Gastrocnemius medialis (tissue), 4 donors: ENCODE data around the gene ATP9A. TPM values are rescaled to one million over a fixed set of nuclear protein-coding genes. Genes with fewer than 3 reads are reported as not detected.

Source experiments
- ATAC-seq, 2 donors: fragments of 150-250 bp; one replicate each; pipeline ENCODE4 v1.9.1; 2016
- DNase-seq, 2 donors: peaks; one replicate each; pipeline ENCODE4 v3.0.0-alpha.2; 2019
- H3K27ac ChIP-seq, 4 donors: fragments of 200-600 bp; sonication (generic); 1 replicate in 1 of 4; 2 replicates in 3 of 4; pipeline ENCODE4 v1.5.1; 2016 to 2018; ENCODE audit warnings: mild to moderate bottlenecking in 2 of 4, moderate library complexity in 1 of 4
- H3K27me3 ChIP-seq, 3 donors: fragments of 200-600 bp; sonication (generic) in 2 of 3; 1 replicate in 1 of 3; 2 replicates in 2 of 3; pipeline versions ENCODE4 v1.5.1 to v1.6.0; 2016 to 2019; ENCODE audit warnings: mild to moderate bottlenecking in 1 of 3, moderate library complexity in 1 of 3
- H3K36me3 ChIP-seq, 2 donors: fragments of 200-600 bp; sonication (generic) in 1 of 2; one replicate each; pipeline ENCODE4 v1.5.1; 2017 to 2018
- H3K4me1 ChIP-seq, 2 donors: fragments of 200-600 bp; sonication (generic) in 1 of 2; one replicate each; pipeline ENCODE4 v1.5.1; 2016 to 2017; ENCODE audit warnings: mild to moderate bottlenecking in 2 of 2
- H3K4me3 ChIP-seq, 4 donors: fragments of 200-600 bp; sonication (generic) in 3 of 4; 1 replicate in 1 of 4; 2 replicates in 3 of 4; pipeline ENCODE4 v1.5.1; 2016 to 2019; ENCODE audit warnings: mild to moderate bottlenecking in 2 of 4
- H3K9me3 ChIP-seq, 3 donors: fragments of 200-600 bp; sonication (generic) in 2 of 3; 1 replicate in 1 of 3; 2 replicates in 2 of 3; pipeline ENCODE4 v1.5.1; 2016 to 2019
- POLR2A ChIP-seq, 2 donors: fragments of 450-650 bp; IDR thresholded peaks; one replicate each; pipeline ENCODE4 v1.6.1; 2017; ENCODE audit warnings: antibody characterized with exemption in 2 of 2, mild to moderate bottlenecking in 2 of 2, moderate library complexity in 2 of 2
- in situ Hi-C, 4 donors: fragments of 200-750 bp; cut with MboI; loops; one replicate each; pipeline versions ENCODE4 v1.15.0 to v1.8.0; 2017; ENCODE audit warnings: low sequenced_read_pairs in 4 of 4
- intact Hi-C: fragments of 100-400 bp; cut with DNase I; formaldehyde crosslinking; loops from one replicate; pipeline ENCODE4 v1.15.1; 2023; ENCODE audit warnings: low total_unique reads
- total RNA-seq, 4 donors: library from RNA; depleted of rRNA; stranded (reverse); fragments of >200 nt; gene quantifications; one replicate each; pipeline versions ENCODE4 v1.1.0 to v1.2.3, GENCODE V29; 2016
- TF ChIP-seq, protein P1 (sequence below), 5 experiments: fragments of 450-650 bp in 3 of 5; fragments of 200-600 bp in 2 of 5; sonication (generic) in 2 of 5; IDR thresholded peaks in 4 of 5; conservative IDR thresholded peaks in 1 of 5; 1 replicate in 4 of 5; 2 replicates in 1 of 5; pipeline ENCODE4 v1.5.1; 2016 to 2019; ENCODE audit warnings: antibody characterized with exemption in 5 of 5, mild to moderate bottlenecking in 3 of 5, moderate library complexity in 3 of 5

ATP9A gene
- total RNA-seq, 4 donors from 2014 or later = 11.8 to 34.8 (median 20.8) TPM

GRCh38 chr20:51735728-51736600, 32.2 kb downstream of the ATP9A start:
- TF ChIP-seq, protein P1, sequence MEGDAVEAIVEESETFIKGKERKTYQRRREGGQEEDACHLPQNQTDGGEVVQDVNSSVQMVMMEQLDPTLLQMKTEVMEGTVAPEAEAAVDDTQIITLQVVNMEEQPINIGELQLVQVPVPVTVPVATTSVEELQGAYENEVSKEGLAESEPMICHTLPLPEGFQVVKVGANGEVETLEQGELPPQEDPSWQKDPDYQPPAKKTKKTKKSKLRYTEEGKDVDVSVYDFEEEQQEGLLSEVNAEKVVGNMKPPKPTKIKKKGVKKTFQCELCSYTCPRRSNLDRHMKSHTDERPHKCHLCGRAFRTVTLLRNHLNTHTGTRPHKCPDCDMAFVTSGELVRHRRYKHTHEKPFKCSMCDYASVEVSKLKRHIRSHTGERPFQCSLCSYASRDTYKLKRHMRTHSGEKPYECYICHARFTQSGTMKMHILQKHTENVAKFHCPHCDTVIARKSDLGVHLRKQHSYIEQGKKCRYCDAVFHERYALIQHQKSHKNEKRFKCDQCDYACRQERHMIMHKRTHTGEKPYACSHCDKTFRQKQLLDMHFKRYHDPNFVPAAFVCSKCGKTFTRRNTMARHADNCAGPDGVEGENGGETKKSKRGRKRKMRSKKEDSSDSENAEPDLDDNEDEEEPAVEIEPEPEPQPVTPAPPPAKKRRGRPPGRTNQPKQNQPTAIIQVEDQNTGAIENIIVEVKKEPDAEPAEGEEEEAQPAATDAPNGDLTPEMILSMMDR (IDR thresholded peaks at IDR 0.05 in 4 of 5, conservative IDR thresholded peaks at IDR 0.05 in 1 of 5) = no peak
- no peak for TF ChIP-seq POLR2A (IDR thresholded peaks at IDR 0.05)
- intact Hi-C loops = no loop called here

DNA sequence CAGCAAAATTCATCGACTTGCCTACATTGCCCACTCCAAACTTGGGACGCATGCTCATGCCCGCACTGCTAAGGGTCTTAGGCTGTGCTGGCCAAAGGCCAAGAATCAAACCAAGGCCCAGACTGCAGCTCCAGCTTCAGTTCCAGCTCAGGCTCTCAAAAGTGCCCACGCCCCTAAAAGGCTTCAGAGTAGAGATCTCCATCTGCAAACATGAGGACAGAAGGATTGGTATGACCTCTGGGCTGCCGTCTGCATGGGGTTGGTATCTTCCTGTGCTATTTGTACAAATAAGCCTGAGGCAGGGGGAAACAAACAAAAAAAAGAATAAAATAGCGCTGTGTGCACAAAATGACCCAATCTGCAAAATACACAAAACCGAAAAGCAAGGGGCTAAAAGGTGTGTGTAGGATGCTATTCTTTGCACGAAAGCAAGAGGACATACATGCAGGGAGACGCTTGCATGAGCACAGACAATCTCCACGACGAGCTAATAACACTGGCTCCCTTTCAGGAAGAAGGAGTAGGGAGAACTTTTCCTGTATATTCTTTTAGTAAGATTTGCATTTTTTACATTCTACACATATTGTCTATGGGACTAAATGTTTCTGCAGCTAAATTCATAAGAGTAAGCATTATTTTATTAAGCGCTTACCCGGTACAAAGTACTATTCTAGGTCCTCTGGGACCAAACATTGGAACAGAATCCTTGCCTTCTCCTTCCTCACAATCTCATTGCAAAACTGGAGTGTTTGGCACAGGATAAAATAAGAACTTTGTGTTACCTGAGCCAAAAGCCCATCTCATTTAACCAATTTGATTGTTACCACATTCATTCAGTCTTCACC, 33.1 kb downstream of the ATP9A start:
- in situ Hi-C loops (no loop called here), intact Hi-C loops (no loop called here)
- DNase-seq (no peak), ATAC-seq (no peak)
- Histone ChIP-seq H3K36me3 (no peaks in the 10 kb centered on the region), H3K4me3 (no peak overlapping the region), H3K27ac (no peak overlapping the region), H3K4me1 (peaks cover 14 to 26% of the 10 kb centered on the region in 2 donors), H3K27me3 (no peaks in the 10 kb centered on the region), H3K9me3 (no peaks in the 10 kb centered on the region)
- TF ChIP-seq POLR2A (IDR thresholded peaks at IDR 0.05) = no peak
- TF ChIP-seq, protein P1 (IDR thresholded peaks at IDR 0.05 in 4 of 5, conservative IDR thresholded peaks at IDR 0.05 in 1 of 5) = no peak

More at GRCh38 chr20:51735728-51736600, 32.2 kb downstream of the ATP9A start:
- peaks cover 14 to 26% of the 10 kb centered on the region in 2 donors for H3K4me1 ChIP-seq
- in situ Hi-C loops = no loop called here
- ATAC-seq = no peak
- H3K36me3 ChIP-seq = no peaks in the 10 kb centered on the region
- DNase-seq = no peak
- H3K9me3 ChIP-seq = no peaks in the 10 kb centered on the region
- no peak overlapping the region for H3K27ac ChIP-seq
- H3K4me3 ChIP-seq = no peak overlapping the region
- H3K27me3 ChIP-seq = no peaks in the 10 kb centered on the region

DNA sequence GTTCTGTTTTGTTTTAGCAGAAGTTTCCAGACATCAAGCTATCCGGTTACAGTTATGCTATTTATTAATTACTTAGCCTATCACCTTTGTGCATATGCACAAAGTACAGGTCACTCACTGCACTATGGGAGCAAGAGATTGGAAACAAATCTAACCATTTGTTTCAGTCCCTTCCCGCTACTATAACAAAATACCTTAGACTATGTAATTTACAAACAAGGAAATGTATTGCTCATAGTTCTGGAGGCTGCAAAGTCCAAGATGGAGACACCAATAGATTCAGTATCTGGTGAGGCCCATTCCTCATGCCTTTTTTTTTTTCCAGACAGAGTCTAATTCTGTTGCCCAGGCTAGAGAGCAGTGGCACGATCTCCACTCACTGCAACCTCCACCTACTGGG, 35.1 kb downstream of the ATP9A start:
- H3K4me1 ChIP-seq = peaks cover 14 to 26% of the 10 kb centered on the region in 2 donors
- H3K4me3 ChIP-seq = no peak overlapping the region
- no peaks in the 10 kb centered on the region for H3K27me3 ChIP-seq
- intact Hi-C loops = no loop called here
- no peaks in the 10 kb centered on the region for H3K36me3 ChIP-seq
- no peak for DNase-seq
- no peaks in the 10 kb centered on the region for H3K9me3 ChIP-seq
- TF ChIP-seq POLR2A (IDR thresholded peaks at IDR 0.05) = no peak
- TF ChIP-seq, protein P1 (IDR thresholded peaks at IDR 0.05 in 4 of 5, conservative IDR thresholded peaks at IDR 0.05 in 1 of 5) = no peak
- no peak for ATAC-seq
- H3K27ac ChIP-seq = no peak overlapping the region
- in situ Hi-C loops = no loop called here

DNA sequence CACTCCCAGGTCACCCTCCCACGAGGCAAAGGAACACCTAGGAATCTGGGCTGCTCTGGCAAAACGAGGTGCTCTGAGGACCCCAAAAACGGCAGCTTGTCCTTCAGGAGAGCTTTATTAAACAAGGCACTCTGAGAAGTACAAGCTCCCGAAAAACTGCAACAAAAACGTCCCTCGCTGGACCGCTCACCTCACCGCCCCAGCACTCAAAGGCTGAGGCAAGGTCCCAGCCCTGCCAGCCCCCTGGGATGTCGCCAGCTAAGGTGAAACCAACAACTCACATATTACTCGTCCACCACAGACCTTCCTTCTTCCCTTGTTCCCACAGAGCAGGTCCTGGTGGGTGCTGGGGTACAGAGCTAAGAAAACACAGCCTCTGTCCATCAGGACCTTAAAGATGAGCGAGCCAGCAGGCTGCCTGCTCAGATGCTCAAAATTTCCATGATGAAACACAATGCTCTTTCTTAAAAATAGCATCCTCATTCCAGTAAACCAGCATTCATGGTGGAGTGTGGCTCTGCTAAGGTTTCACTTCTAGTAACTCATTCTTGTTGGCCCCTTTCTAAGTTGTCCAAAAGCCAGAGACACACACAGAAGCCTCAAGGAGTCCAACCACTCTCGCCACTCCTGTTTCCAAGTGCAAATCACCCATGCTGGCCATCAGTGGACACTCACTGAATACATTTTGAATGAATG, 35.9 kb downstream of the ATP9A start:
- Histone ChIP-seq H3K9me3 (no peaks in the 10 kb centered on the region), H3K4me1 (peaks cover 14 to 26% of the 10 kb centered on the region in 2 donors), H3K36me3 (no peaks in the 10 kb centered on the region), H3K4me3 (peak overlapping the region; percentile 22 to 46 (median 32)), H3K27ac (peak overlapping the region; percentile 55 to 70 (median 61)), H3K27me3 (no peaks in the 10 kb centered on the region)
- TF ChIP-seq, protein P1 (IDR thresholded peaks at IDR 0.05 in 4 of 5, conservative IDR thresholded peaks at IDR 0.05 in 1 of 5) = no peak
- no peak for TF ChIP-seq POLR2A (IDR thresholded peaks at IDR 0.05)
- ATAC-seq (peak; percentile 68 to 78), DNase-seq (no peak)
- intact Hi-C loops = no loop called here
- in situ Hi-C loops = no loop called here
